GM12873 (cell line): ENCODE measurements around the gene ST6GALNAC2.

Experiments used
- CTCF ChIP-seq: IDR thresholded peaks from 2 replicates; pipeline ENCODE4 v1.5.1; 2012; ENCODE audit warnings: low read depth, mild to moderate bottlenecking, moderate library complexity, low read length, control low read depth; ENCODE audit not compliant: insufficient read depth; ENCODE audit errors: missing control alignments

ST6GALNAC2 gene

GRCh38 chr17:76517638-76518038 is 68.0 kb downstream of the ST6GALNAC2 start:
- TF ChIP-seq CTCF, result no peak
